ENCODE data around the gene CSGALNACT2.

The CSGALNACT2 gene

DNA sequence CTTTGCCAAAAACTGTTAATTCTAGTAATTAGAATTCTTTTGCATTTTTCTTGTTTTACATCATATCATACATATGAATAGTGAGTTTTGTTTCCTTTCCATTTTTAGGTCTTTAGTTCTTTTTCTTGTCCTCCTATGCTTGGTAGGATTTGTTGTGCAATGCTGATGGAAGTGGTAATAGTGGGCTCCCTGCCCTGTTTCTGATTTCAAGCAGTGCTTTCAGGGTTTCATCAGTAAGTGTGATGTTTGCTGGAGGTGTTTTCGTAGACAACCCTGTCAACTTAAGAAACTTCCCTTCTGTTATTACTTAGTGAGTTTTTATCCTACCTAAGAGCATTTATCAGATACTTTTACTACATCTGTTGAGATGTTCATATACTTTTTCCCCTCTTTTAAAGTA, 50.5 kb downstream of the CSGALNACT2 start:
- no peak for DNase-seq

DNA sequence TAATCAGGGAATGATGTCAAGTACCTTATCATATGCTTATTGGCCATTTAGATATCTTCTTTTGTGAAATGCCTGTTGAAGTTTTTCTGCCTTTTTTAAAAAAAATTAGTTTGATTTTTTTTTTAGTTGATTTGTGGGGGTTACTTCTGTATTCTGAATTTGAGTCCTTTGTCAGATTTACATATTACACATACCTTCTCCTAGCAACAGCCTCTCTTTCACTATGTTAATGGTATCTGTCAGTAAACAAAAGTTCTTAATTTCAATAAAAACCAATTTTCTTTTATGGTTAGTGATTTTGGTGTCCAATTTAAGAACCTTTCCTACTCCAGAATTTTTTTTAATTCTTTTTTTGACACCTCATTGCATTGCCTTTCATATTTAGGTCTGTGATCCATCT, 52.0 kb downstream of the CSGALNACT2 start:
- no peak for DNase-seq

DNA sequence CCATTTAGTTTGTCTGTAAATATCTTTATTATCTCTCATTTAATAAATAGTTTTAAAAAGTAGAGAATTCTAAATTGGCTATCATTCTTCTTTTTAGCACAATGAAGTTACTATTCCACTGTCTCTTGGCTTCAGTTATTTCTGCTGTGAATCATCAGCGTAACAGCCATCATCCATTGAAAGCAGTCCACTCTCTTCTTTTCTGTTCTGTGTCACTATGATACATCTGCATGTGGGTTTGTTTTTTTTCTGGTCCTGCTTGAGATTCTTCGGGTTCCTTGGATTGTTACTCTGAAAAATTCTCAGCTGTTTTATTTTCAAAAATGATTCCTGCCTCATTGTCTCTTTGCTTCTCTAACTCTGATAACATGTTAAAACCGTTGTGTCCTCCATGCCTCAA, 52.5 kb downstream of the CSGALNACT2 start:
- no peak for DNase-seq

DNA sequence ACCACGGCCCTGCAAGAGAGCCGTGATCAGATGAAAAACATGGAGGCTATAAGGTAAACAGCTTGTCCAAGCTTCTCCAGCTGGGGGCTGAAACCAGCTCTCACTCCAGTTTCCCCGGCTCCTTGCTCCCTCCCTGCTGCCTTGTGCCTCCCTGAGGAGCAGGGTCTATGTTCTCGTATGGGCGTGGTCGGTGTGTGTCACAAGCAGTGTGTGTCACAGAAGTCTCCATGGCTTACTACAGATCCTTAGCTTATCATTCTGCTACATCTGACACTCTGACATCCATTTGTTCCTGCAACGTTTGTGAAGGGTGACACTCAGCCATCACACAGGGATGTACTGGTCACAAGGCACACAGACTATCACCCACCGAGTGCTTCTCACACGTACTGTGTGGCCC, 54.6 kb downstream of the CSGALNACT2 start:
- DNase-seq, result no peak

DNA sequence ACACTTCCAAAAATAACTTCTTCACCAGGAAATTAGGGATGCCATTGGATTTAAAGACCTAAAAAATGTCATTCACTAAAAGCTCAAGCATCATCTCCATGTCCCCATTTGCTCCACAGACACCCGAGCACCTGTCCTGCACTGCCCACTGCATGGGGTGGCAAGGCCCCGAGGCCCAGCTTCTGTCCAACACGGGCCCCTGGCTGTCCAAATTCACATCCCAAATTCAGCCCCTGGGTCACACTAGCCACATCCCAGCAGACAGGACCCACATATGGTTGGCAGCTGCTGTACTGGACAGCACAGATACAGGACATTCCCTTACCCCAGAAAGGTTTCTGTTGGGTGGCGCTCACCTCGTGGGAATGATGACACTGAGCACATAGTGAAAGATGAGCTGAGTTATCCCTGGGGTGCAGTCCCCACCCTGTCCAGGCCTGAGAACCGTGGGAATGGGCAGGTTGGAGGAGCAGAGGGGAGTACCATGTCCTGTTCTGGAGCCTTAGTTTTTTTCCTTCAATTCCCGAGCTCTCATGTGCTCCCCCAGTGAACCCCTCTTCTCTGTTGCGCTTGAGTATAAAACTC, 55.3 kb downstream of the CSGALNACT2 start:
- no peak for DNase-seq

DNA sequence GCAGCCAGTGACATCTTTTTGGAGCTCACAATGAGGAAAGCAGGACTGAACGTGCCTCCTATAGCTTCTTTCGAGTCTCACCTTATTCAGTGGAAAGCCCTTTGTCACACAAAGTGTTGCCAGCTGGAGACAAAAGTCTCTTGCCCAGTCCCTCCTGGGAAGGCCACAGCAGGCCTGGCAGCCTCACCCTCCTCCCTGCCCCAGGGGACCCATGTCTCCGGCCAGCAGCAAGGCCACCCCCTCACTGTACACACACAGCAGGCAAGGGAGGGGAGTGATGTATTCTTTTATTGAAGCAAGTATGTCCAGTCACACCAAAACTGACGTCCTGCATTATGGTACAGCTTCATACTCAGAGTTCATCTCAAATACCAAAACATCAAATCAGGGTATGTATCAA, 56.0 kb downstream of the CSGALNACT2 start:
- no peak for DNase-seq

DNA sequence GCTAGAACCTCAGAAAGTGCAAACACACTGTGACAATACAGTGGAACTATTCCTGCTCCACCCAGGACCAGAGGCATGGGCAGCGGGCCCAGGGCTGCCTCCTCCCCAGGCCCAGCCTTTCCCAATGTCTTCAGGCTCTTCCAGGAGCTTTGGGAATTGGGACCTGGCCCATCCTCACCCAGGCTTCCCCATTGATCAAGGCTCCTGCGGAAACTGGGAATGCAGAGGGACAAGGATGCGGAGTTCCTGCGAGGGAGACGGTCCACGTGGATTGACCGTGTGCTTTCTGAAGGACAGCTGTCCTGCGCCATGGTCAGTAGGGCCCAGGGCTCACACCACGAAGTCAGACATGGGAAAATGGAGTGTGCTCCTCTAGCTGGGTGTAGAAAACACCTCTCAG, 56.6 kb downstream of the CSGALNACT2 start:
- DNase-seq, result no peak

DNA sequence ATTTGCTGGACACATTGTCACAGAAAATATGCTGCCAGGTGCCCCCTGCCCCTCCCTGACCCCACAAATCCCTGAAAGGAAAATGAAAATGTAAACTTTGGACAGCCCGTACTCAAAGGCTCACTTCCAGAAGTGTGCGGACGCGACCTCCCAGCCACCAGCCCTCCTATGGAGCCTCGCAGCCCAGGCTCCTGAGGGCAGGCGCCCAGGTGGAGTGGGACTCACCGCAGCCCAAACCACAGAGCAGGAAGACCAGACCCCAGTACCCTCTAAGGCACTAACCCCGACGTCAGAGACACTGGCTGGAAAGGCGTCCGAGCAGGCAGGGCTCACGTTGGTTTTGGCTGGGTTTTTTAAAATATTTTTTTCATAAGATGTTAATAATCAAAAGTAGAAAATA, 57.3 kb downstream of the CSGALNACT2 start:
- no peak for DNase-seq

DNA sequence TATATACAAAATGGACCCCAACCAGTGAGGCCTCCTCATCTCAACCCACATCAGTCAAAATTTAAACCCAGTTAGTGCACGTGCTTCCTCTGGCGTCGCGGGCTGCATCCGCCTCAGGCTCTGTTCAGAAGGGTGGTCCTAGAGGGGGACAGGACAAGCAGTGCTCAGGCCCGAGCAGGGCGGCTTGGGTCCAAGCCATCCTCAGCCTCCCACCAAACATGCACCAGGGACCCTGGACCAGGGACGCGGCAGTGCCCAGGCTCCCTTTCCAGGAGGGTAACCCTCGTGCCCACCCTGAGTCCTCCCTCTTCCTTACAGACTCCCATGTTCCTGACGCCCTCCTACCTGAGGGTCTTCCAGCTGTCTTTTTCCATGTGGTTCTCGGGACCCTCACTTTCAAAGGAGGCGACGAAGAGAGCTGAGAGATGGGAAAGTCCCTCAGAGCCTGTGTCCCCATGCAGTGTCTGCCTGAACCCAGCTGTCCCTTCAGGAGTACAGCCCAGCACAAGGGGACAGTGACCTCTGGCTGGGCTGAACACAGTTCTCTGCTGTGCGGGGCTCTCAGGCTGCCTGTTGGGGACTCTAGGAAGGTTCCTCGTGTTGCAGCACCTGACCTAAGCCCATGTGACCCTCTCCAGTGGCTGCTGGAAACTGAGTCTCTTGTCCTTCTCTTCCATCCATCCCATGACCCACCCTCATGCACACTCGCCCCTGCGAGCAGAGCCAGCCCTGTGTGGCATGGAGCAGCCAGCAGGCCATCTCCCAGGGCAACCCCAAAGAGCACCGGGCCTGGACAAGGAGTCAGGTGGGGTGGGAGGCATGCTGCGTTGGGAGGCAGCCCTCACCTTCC, 58.1 kb downstream of the CSGALNACT2 start:
- no peak for DNase-seq

DNA sequence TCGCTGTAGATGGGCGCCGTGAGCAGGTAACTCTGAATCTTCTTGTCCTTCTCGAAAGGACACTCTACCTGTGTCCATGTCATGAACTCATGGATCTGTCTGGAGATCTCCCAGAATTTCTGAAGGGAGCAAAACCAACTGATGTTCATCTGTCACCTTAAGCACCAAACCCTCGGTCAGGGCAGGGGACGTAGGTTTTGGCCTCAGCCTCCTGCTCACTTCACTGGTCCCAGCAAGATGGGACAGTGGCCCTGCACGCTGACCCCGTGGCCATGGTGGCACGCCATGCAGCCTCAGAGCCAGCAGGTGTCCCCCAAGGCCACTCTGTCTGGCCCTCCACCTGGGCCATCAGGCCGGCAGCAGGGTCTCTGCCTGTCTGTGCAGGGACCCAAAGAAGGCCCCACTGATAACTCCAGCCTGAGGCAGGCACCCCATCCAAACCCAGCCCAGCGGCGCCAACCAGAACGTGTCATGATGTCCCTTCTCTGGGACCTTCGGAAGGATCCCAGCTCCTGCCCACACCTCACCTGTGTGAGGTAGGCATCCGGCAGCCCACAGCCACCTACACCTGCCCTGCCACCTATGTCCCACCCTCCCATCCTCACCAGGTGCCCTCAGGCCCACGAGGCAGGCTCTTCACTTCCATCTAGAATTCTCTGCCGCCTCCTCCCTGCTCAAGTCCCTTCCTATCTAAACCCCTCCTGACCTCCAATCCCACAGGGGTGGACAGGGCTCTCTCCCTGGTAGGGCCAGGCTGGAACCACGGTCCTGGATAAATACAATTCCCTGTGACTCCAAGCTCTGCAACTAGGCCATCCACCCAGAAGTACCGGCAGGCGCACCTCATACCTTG, 59.0 kb downstream of the CSGALNACT2 start:
- DNase-seq, result no peak

DNA sequence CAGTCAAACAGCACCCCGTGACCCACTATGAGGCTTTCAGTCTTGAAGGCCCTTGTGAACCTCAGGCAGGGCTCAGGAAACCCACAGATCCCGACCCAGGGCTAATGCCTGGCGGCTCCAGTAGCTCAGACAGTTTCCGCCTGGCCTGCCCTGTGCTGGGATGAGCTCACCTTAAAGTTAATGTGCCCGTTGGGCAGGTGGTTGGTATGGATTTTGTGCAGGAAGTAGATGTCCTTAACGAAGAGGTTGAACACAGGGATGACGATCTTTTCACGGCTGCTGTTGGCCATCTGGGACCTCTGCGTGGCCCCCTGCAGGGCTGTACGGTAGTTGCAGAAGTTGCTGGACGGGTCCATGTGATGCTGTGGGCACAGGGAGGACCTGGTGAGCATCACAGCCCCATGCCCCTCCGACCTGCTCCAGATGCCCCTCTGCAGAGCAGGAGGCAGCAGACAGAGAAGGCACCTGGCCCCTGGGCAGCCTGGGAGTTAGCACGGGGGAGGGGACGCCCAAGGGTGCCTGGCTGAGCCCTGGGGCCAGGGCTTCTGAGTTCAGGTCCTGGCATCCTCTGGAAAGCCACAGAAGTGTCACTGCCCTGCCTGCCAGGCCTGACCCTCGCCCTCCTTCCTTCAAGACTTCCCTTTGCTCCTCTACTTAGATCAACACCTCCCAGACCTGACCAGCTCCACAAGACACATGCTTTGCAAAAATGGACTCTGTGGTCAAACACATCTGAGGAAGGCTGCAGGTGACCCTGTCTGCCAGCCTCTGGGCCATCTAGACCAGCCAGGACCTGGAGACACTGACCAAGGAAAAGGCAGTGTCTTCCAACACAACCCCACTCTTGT, 59.8 kb downstream of the CSGALNACT2 start:
- no peak for DNase-seq

DNA sequence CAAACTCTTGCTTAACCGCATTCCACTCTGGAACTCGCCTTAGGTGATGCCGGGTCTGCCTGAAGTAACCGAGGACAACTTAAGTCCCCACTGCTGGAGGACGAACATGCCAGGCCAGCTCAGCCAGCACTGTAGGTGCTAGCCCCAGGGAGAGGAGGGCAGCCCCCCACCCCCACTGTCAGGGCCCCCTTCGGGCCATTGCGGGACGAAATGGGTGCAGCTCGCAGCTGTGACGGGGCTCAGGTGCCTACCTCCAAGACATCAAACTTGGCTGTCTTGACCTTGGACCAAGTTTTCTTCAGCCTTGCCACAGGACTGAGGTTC, 60.4 kb downstream of the CSGALNACT2 start:
- no peak for DNase-seq

DNA sequence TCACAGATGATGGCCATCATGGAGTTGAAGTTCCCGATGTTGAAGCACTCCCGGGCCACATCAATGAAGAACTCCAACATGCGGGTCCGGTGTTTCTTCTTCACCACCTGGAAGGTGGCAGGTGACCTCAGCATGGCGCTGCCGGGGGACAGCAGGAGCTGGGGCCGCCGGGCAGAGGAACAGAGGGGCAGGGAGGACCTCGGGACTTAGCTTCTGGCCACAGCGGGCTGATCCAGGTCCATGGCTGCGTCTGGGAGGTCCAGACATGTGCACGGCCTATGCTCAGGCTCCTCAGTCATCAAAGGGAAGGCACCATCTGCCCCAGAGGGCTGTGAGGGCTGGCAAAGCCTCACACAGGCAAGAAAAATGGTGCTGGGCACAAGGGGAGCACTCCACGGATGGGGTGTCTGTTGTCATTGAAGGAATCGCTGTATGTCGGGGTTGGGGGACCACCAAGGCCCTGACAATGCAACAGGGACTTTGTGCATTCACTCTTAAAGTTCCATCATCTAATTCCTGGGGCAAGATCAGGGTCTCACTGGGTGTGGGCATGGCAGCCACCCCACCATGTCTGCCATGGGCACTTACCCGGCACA, 60.9 kb downstream of the CSGALNACT2 start:
- no peak for DNase-seq

DNA sequence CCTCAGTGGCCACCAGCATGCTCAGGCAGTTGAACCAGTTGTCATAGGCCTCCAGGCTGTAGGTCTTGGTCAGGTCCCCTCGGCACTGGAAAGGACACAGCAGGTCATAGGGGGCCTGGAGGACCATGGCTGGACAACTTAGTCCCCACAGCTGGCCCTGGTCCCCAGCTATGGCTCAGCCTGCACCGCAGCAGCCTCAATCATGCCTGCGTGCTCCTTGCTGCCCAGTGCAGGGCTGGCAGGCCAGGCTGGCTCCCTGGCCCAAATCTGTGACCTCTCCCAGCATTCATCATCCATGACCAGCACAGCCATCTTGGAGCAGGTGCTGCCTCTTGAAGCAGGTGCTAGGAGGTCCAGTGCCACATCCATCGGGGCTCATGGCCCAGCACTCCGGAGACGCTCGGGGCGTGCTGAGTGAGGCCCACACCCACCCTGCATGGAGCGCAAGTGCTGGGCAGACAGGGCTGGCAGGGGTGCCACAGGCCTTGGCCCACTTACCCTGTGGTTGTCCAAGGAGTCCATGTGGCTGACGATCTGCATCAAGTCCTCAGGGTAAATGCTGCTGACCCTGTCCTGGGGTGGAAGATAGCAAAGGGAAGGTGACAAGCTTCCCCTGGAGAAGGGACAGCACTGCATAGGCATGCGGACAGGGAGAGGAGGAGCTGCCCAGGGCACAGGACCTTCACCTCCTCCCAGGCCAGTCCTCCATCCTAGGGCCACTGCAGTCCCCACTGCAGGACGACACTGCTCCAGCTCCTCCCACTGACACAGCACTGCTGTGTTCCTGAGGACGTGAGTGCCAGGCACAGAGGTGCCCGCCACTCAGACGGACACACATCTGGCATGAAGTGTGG, 61.7 kb downstream of the CSGALNACT2 start:
- no peak for DNase-seq

DNA sequence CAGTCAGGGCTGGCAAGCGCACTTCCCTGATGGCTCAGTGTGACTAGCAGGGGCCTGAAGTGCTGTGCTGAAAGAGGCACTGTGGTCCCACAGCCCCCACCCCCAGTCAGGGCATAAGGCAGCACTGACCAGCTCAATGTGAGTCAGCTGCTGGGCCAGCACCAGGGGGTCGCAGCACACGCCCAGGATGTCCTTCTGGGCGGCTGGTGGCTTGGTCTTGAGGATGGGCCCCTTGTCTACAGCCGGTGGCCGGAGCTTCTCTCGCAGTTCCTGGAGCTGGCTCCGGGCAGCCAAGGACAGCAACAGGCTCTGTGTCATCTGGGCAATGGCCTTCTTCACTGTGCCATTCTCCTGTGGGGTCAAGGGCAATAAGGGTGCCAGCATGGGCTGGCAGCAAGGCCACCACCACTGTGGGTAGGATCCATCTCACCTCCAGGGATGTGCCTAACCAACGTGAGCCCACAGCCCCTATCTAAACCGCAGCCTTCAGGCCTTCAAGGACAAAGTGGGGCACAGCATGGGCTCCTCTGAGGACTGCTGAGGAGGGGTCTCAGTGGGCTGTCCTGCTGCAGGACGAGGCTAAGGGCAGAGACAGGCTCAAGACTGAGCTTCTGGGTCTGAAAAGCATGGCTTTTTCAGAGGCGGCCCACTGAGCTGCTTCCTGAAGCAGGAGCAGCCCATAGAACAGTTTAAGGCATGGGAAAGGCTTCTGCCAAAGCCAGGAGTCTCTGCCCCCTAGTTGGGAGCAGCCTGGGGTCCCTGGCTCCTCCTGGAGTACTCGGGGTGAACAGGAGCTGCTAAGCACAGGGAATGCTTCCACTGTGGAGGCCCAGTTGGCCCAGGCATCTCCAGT, 62.5 kb downstream of the CSGALNACT2 start:
- DNase-seq, result no peak

DNA sequence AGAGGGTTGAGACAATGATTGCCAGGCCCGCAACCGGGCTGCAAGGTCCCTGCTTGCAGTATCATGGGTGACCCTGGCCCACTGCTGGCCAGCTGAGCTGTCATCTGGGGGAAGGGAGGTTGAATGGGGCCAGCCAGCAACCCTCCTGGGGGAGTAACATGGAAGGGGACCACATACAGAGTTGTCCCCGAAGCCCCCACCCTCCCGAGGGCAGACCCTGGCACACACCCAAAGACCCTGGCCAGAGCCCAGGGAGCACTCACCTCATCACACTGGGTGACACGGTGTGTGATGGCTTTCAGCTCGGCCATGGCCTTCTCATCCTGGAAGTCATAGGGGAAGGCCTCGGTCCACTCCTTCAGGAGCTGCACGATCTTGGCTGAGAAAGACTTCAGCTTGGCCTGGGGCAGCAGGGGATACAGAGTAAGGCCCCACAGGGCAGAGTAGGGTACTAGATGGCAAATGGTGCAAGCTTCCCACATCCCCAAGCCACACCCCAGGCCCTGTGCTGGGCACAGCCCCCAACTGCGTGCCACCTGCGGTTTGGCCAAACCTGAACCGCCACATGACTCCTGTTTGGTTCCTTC, 63.4 kb downstream of the CSGALNACT2 start:
- no peak for DNase-seq

DNA sequence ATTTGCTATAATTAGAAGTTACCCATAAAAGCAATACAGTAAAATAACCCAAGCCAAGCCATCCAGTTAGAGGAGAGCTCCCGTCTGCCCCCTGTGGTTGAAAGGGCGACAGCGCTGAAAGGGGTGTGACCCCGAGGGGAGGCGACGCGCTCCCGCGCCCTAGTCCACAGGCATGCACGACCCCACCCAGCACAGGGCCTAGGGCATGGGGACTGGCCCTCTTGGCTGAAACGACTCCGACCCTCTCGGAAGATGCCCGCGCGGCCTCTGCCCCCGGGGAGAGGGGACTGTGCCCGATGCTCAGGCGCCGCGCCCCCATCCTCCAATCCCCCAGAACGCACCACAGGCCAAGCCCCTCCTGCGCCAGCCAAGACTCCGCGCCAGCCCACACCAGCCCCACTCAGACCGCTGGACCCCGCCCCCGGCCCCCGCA, 64.0 kb downstream of the CSGALNACT2 start:
- DNase-seq, result no peak

DNA sequence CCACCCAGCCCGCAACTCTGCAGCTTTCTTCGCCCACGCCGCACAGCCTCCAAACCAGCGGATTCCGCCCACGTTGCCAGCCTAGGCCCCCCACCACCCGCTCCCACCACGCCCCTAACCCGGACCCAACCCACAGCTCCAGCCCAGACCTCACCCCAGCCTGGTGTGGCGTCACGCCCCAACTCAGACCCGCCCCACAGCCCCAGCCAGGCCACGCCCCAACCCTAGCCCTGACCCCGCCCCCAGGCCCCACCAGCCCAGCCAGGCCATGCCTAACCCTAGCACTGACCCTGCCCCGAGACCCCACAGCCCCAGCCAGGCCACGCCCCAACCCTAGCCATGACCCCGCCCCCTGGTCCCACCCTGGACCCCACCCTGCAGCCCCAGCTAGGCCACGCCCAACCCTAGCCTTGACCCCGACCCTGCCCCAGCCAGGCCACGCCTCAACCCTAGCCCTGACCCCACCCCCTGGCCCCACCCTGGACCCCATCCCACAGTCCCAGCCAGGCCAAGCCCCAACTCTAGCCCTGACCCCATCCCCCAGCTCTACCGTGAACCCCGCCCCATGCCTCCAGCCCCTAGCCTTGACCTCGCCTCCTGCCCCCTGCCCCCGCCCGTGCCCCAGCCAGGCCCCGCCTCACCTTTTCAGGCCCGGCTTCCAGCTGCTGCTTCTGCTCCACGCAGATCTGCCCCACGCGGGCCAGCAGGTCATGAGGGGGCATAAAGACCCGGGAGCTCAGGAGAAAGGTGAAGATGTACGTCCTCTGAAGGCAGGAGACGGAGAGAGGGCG, 64.6 kb downstream of the CSGALNACT2 start:
- no peak for DNase-seq

DNA sequence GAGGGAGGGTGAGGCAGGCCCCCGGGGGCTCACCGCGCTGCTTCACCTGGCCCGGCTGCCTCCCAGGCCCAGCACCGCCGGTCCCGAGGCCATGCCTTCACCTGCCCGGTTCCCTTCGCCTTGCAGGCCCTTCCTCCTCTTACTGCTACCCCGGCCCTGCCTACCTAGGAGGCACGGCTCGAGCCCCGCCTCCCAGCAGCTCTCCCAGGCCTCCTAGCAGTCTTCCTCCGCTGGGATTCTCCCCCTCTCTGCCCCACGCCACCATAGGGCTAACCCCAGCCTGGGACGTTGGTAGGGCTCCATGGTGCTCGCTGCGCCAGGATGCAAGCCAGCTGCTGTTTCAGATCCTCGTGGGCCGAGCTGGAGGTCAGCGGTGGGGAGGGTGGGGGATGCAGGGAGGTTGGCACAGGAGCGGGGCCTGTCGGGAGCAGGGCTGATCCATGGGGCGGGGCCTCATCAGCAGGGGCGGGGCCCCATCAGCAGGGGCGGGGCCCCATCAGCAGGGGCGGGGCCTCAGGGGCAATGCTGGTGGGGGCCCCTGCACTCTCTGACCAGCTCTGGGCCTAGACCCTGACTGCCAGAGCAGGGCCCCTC, 65.3 kb downstream of the CSGALNACT2 start:
- DNase-seq, result no peak
